GM18517 (cell line): ENCODE results near the gene LY6G6C.
"Not testable (repeated sequence)": the region's sequence is repeated elsewhere in the genome, so short reads cannot be mapped to it uniquely, and the experiment has no call there.

Source experiments
- ATAC-seq: cut with Tn5 transposase; IDR thresholded peaks from one replicate; pipeline ENCODE4 v1.9.1; 2021; ENCODE audit warnings: mild to moderate bottlenecking, moderate library complexity; ENCODE audit not compliant: unreplicated experiment

LY6G6C gene

DNA sequence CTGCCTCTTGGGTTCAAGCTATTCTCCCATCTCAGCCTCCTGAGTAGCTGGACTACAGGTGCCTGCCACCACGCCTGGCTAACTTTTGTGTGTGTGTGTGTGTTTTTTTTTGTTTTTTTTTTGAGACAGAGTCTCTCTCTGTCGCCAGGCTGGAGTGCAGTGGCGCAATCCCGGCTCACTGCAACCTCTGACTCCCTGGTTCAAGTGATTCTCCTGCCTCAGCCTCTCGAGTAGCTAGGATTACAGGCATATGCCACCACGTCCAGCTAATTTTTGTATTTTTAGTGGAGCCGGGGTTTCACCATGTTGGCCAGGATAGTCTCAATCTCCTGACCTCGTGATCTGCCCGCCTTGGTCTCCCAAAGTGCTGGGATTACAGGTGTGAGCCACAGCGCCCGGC is 12.4 kb downstream of the LY6G6C start:
- ATAC-seq: not testable (repeated sequence)

DNA sequence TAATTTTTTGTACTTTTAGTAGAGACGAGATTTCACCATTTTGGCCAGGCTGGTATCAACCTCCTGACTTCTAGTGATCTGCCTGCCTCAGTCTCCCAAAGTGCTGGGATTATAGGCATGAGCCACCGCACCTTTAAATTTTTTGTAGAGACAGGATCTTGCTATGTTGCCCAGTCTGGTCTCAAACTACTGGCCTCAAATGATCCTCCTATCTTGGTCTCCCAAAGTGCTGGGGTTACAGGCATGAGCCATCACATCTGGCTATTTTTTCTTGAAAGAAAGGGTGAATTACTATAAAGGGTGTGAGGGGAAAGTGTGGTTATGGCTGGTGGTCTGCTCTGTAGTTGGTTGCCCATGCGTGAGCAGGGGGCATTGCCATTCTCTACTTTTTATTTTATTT is 13.3 kb downstream of the LY6G6C start:
- no peak for ATAC-seq

DNA sequence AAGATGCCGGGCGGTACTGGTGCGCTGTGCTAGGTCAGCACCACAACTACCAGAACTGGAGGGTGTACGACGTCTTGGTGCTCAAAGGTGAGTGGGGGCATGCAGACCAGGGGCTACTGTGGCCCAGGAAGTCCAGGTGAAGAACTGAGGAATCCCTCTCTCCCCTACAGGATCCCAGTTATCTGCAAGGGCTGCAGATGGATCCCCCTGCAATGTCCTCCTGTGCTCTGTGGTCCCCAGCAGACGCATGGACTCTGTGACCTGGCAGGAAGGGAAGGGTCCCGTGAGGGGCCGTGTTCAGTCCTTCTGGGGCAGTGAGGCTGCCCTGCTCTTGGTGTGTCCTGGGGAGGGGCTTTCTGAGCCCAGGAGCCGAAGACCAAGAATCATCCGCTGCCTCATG is 13.8 kb downstream of the LY6G6C start:
- no peak for ATAC-seq

DNA sequence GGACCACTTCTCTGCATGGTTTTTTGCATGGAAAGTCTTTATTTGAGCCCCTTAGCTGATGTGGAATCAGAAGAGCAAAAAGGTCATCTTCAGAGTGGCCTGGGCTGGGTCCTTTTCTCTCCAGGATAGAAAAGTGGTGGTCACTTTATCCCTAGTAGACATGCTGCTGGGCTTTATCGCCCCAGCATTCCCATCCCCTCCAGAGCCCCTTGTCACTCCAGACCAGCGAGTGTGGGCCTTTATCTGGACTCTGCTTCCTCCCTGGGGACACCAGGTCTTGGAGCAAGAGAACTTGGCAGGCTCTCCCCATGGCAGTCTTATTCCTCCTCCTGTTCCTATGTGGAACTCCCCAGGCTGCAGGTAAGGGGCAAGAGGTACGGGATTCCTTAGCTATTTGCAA is 14.9 kb downstream of the LY6G6C start, which contains the start of gene LY6G6F:
LY6G6F (plus strand) TSS at position 268 of the 400 bp plus-strand sequence; CDS start at position 309, 41 bp downstream.
- no peak for ATAC-seq

DNA sequence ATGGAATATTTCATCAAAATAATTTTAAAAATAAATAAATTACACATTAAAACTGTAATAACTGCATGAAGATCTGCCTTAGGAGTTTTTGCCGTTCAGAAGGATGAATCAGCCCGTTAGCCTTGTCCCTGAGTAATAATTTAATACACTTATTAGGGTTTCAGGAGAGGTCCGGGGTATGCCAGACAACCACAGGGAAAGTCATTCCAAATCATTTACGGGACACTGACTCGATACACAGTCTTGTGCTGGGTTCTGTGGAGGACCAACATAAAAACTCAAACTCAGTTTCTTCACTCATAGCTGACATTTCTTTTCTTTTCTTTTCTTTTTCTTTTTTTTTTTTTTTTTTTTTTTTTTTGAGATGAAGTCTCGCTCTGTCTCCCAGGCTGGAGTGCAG is 15.6 kb downstream of the LY6G6C start:
- no peak for ATAC-seq

DNA sequence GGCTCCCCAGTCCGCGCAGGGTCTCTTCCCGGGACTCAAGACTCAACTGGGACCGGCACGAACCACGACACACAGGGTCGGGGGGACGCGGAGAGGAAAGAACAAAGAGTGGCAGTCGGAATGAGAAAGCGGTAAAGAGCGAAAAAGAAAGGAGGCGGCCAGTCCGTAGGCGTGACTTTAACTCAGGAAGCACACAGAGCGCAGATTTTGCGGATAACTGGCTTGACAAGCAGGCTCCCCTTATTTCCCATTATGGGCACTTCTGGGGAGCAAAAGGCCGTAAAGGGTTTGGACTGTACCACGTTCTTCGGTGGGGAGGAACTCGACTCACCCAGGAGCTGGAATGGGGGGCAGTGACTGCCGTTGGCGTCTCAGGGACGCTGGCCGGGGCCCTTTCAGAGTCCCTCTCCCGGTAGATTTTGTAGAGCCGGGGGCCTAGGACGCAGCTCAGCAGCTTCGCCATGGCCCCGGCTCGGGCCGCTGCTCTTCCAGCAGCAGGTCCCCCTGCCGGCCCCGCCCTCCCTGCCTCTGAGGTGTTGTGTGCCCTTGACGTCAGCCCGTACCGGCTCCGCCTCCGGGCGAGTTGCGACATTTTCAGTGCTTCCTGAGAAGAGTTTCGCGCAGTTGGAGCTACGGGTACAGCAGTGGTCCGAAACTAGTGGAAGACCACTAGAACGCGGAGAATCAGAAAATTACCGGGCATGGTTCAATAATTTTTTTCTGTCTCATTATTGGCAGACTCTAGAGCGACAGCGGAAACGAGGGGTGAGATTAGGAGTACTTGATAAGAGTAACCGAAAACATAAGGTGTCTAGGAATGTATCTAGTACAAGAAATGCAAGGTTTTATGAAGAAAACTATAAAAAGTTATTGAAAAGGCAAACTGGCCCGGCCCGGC is 18.5 kb downstream of the LY6G6C start, which contains the start of gene ABHD16A:
ABHD16A (minus strand) TSS at position 506 of the 898 bp plus-strand sequence; CDS start at position 463, 43 bp downstream.
- peak; percentile 81 for ATAC-seq

DNA sequence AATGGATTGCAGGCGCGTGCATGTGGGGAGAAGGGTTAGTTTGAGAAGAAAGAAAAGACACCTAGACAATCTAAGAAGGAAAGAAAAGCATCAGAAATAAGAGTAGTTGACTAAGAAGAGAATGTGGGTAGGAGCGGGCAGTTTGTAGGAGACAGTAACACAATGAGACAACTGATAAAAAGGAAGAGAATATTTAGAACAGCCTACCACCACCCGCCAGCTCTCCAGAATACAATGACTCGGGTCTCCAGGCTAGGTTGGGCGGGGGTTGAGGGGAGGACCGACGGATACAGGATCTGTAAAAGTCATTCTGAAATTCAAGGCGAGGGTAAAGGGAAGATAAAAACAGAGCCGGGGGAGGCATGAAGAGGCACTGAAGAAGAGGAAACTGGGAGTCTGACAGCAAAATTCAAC is 19.1 kb downstream of the LY6G6C start:
- no peak for ATAC-seq

DNA sequence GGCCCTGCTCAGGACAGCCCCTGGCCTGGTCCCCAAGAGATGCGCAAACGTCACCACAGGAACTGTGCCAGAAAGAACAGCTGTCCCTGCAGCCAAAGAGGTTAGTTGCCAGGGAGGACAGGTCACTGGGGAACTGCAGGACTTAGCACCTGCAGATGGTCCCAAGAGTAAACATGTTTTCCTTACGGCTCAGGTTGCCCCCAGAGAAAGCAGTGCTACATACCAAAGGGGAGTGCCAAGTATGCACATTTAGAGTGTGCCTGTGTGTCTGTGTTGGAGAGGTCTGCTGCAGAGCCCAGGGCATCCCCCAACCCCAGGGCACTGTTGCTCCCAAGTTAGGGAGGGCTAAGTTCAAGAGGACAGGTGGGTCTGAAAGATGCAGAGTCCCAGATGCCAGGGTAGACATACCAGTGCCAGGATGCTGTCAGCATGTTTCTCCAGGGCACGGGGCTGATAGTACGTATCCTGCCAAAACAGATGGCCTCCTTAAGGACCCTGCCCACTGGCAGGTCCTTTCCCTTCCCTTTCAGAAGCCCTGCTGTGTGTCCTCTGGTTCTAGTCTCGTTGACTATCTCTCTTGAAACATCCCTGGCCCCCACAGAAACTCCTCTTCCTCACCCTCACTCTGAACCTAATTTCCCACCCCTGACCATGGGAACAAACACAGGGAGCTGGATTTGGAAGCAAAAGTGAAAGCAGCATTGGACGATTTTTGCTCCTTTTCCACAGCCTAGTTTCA is 19.7 kb downstream of the LY6G6C start:
- ATAC-seq: no peak

DNA sequence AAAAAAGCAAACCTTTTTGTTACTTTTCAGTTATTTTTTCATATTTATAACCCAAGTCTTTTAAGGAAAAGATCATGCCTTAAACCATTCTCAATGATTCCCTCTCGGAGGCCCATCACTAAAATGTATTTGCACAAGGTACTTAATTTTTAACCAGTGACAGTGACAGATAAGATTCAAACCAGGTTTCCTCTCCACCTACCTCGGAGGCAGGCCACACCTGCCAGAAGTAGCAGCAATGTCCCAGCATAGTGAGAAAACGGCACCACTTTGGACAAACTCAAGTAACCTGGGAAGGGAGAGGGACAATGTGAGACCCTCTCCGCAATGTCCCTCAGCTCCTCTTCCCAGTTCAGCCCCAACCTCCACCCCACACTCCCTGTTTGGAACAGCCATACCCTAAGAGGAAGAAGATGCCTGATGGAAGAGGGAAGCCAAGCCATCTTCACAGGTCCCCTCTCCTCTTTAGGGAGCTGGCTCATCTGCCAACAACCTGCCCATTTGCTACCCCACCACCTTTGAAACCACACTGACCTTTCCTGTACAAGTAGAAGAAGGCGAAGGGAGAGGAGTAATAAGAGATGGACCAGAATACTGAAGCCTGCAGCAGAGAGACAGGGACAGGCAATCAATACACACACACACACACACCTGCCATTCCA is 20.7 kb downstream of the LY6G6C start:
- no peak for ATAC-seq

DNA sequence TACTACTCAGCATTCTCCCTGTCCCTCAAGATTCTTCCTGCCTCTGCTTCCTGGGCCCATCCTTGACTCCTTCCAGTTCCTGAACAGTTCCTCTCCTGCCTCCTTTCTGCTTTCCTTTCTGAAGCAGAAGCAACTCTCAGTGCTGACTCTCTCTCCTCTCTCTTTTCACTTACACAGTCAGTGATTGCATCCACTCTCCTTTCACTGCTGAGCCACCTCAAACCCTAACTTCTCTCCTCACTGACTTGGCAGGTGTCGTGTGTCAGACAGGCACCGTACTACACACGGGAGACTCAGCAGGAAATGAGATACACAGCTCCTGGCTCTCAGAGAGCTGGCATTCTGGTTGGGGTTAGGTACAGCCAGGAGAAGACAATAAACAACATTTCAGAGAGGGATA is 24.0 kb downstream of the LY6G6C start:
- no peak for ATAC-seq

DNA sequence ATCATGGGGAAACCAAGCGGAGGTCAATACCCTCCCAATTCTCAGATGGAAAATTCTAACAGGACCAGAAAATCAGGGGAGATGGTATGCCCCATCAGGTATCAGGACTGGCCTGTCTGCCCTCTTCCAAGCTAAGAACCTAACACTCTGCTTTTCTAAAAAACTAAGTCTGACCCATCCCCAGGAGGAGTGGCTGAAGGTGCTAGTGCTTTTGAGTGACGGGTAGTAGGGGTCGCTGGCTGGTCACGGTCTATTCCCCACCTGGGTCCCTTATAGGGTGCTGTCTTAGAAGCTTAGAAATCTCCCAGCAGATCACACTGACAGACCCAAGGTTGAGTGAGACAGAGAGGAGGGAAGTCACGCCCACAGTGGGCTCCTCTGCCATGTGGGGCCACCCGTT is 28.0 kb downstream of the LY6G6C start:
- ATAC-seq: no peak

DNA sequence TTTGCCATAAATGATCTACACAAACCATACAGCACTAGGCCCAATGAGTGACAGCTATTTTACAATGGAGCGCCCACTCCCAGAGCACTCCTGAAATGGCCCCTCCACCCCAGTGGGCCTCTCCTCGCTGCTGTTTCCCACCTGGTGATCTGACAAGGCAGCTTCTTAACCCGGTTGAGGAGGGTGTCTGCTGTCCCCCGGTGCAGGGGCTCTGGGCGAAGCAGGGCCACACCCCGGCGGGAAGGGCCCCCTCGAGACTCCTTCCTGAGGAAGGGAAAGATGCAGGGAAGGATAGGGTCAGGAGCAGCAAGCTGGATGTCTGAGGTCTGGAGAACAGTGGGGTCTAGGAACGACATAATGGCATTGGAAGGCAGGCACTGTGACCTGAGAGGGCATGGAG is 28.7 kb downstream of the LY6G6C start:
- ATAC-seq: no peak

DNA sequence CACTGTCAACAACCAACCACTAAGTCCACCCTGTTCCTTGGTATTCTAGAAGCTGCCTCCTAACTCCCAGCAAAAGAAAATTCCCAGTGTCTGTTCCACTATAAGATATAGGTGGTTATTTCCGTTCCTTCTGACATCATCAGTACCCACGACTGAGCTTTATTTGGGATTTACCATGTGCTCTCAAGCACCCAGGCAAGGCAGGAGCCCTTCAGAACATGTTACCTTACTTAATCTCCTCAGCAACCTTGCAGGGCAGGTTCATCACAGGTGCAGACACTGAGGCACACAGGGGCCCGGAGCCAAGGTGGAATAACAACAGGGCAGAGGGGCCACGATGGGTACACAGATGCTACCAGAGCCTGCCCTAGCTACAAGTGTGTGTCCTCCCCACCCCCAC is 29.2 kb downstream of the LY6G6C start:
- ATAC-seq: no peak

DNA sequence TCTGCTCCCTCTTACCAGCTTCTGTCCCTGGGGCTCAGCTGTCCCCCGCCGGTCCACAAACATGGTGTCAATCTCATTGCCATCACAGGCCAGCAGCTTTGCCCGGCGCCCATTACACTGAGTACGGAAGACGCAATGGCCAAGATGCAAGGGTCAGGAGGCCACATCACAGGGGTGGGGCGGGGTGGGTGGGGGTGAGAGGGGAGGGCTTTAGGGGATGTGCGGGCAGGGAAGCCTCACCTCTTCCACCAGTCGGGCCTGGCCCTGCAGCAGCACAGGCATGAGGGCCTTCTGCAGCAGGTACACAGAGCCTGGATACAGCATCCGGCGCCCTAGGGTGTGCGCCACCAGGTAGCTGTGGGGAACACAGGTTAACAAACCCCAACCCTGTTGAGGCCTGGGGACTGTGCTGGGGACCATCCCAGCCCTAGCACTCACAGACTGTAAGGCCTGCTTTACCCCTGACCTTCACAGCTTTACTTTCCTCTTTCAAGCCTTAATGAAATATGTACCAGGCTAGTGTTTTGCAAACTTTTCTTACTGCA is 29.9 kb downstream of the LY6G6C start:
- ATAC-seq: no peak

DNA sequence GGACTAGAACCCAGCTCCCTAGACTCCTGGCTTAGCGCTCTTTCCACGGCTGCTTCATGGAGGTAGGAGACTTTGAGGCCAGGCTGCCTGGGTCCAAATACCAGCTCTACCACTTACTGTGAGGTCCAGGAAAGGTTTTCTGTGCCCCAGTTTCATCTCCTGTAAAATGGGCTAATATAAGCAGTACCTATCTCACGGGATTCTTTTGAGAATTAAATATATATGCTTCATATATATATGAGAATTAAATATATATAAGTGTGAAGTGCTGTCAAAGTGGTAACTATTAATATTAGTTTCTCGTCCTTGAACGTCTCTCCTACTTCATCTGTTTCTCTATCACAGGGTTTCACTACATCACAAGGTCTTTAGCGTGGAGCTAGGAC is 30.5 kb downstream of the LY6G6C start:
- ATAC-seq: no peak

DNA sequence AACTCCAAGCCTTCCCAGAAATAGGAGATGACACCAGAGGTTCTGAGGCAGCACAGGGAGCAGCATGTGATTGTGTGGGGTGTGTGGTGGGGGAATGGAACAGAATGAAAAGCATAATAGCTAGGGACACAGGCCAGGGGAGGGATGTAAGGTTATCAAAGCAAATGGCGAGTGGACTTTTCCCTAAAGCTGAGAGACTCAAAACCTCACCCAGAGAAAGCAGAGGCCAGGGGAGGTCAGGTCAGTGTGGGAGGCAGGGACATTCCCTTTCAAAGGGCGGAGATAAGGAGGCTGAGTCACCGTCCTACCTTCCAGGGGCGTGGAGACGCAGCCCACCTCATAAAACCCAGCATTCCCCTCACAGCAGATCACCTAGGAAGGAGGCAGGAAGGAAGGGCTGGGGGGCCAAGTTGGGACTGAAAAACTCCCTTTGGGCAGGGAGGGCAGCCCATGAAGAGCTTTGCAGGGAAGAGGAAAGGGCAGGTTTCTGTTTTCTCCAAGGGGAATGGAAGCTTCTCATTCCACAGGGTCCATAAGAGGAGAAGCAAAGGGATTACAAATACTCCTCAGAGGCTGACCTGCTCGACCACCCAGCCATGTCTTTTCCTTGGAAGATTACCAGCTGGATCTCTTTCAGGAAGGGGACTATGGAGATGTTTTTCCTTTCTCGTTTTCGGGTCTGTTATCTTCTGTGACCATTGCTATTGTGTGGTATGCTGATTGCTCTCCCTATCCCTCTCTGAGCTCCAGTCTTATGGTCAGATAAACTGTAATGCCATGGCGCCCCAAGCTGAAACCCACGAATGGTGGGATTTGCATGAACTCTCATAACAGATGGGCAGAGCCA is 31.1 kb downstream of the LY6G6C start:
- ATAC-seq: no peak

DNA sequence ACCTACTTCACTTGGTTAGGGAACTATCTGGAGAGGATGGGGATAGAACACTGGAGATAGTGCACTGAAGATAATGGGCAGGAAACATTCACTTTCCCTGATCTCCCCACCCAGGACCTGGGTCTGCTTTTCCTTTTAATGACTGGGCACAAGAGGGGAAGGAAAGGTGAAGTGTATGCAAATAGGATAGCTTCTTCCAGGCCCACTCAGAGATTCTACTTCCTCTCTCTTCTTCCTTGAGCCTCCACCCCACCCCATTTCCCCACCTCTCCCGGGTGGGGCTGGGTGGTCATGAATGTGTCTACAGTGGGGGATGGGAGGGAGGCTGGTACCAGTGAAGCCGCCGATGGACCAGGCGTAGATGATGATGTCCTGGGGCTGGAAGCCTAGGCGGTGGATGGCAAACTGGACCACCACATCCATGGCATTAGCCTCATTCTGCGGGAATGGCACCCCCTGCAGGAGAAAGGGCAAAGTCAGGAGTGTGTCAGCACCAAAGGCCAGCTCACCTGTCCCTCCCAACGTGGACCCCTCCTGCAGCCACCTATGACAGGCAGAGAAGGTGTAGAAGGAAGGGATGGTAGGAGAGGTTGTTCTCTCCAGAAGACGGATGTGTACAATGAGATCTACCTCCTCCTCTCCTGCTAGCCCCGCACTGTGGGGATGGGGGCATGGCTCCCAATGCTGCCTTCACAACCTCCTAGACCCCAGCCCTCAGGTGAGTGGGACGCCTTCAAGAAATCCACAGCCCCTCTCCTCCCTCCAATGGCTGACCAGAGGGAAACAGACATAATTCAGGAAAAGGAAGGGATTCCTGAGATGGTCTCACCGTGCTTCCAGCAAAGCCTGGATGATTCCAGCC is 32.1 kb downstream of the LY6G6C start:
- no peak for ATAC-seq

DNA sequence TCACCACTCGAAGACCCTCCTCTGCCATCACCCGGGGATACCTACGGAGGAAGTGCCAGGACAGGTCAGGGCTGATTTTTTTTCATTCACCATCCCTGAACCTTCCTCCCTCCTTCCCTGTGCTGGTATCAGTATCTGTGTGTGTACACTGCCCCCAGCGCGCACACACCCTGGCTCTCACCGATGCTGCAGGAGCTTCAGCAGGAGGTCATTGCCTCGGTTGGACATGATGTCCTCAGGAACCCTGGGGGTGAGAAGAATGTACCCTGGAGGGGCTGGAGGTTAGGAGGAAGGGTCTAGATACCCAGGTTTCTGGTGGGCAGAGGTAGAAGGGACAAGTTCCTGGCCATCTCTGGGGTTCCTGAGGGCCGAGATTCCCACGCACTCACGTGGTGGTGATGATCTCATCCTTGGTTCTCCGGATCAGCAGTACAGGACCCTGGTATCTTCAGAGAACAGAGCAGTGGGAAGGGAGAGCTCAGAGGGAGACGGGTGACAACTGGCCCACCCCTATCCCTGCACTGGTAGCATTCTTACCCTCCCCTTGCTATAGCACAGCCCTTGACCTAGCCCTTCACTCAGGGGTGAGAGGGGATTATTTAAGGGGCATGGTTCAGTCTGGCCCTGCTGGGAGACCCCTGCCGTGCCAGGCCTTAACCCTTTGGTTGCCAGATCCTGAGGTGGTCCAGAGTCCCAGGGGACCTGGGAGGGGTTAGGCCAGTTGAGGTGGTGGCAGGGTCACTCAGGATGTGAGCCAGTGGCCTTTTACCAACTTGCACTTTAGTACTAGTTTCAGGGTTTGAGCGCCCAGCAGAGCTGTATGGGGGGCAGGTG is 33.5 kb downstream of the LY6G6C start:
- ATAC-seq: no peak
